Kidney (tissue), 14 donors: Measurements from ENCODE around the gene ERI2. TPM values are rescaled to one million over a fixed set of nuclear protein-coding genes. Genes with fewer than 3 reads are reported as not detected.

ENCODE experiments used
- DNase-seq, 5 donors: peaks; one replicate each; pipeline ENCODE4 v3.0.0-alpha.2; 2013 to 2020
- FAIRE-seq: peaks from 2 replicates; lab custom pipeline; 2012; peaks lifted over from hg19 to GRCh38; lab: Jason Lieb, UNC
- H3K27ac ChIP-seq, 2 donors: one replicate each; pipeline ENCODE4 v1.7.0; 2013; ENCODE audit warnings: low read depth in 2 of 2, low read length in 2 of 2, inconsistent platforms in 1 of 2
- H3K27me3 ChIP-seq: one replicate; pipeline ENCODE4 v1.7.1; 2013; ENCODE audit warnings: low read length, inconsistent platforms; ENCODE audit not compliant: control insufficient read depth, insufficient read depth
- H3K36me3 ChIP-seq, 3 donors: one replicate each; pipeline versions ENCODE4 v1.7.0 to v1.7.1; 2013; ENCODE audit warnings: low read length in 3 of 3, control low read depth in 1 of 3, inconsistent platforms in 1 of 3; ENCODE audit not compliant: insufficient read depth in 3 of 3, control insufficient read depth in 2 of 3
- H3K4me1 ChIP-seq, 3 donors: one replicate each; pipeline versions ENCODE4 v1.7.0 to v1.7.1; 2013; ENCODE audit warnings: low read length in 3 of 3, inconsistent platforms in 1 of 3, low read depth in 1 of 3; ENCODE audit not compliant: control insufficient read depth in 2 of 3, insufficient read depth in 2 of 3
- H3K4me3 ChIP-seq, 3 donors: one replicate each; pipeline versions ENCODE4 v1.7.0 to v1.8.1; 2013; ENCODE audit warnings: low read length in 3 of 3, control low read depth in 1 of 3, inconsistent platforms in 1 of 3
- H3K9ac ChIP-seq, 3 donors: one replicate each; pipeline versions ENCODE4 v1.7.0 to v1.7.1; 2013; ENCODE audit warnings: low read length in 3 of 3, control low read depth in 1 of 3, inconsistent platforms in 1 of 3
- H3K9me3 ChIP-seq, 3 donors: one replicate each; pipeline versions ENCODE4 v1.7.0 to v1.7.1; 2013; ENCODE audit warnings: low read length in 3 of 3, control low read depth in 1 of 3, inconsistent platforms in 1 of 3; ENCODE audit not compliant: control insufficient read depth in 2 of 3, insufficient read depth in 1 of 3
- intact Hi-C: fragments of 100-400 bp; cut with DNase I; formaldehyde crosslinking; loops from one replicate; pipeline ENCODE4 v1.11.1; 2022
- polyA plus RNA-seq: library from polyadenylated mRNA; stranded (reverse); fragments of 350-450 nt; fragmentation: Illumina TruSeq; extraction: RNeasy Lipid Tissue Mini Kit (QIAGEN cat#74804); gene quantifications from one replicate; pipeline ENCODE4 v1.2.3, GENCODE V29; 2014; ENCODE audit warnings: low read depth, low replicate concordance; ENCODE audit not compliant: insufficient read depth
- total RNA-seq: library from RNA; stranded (reverse); fragmentation: NEBNext Ultra II Directional; extraction: Animal tissue kit (Norgen Biotek cat#: 25700); gene quantifications from one replicate; pipeline ENCODE4 v1.2.1, GENCODE V29; 2021
- TF ChIP-seq, protein P1 (sequence below): IDR thresholded peaks from 3 replicates; pipeline ENCODE4 v1.5.1; 2012; ENCODE audit warnings: mild to moderate bottlenecking, moderate library complexity, borderline replicate concordance; ENCODE audit not compliant: insufficient read depth; ENCODE audit errors: extremely low read depth
- donor health status: control.
- donor health status: control.
- donor health status: control.
- donor health status: control.
- donor health status: control.
- donor health status: DM: yes; HTN: yes; CAD: no.
- donor health status: Normal renal cell carcinoma (clear cell type).

Gene ERI2
- total and polyA plus RNA-seq, 2 donors from 2014 or later: 7.1 to 14.3 TPM

DNA sequence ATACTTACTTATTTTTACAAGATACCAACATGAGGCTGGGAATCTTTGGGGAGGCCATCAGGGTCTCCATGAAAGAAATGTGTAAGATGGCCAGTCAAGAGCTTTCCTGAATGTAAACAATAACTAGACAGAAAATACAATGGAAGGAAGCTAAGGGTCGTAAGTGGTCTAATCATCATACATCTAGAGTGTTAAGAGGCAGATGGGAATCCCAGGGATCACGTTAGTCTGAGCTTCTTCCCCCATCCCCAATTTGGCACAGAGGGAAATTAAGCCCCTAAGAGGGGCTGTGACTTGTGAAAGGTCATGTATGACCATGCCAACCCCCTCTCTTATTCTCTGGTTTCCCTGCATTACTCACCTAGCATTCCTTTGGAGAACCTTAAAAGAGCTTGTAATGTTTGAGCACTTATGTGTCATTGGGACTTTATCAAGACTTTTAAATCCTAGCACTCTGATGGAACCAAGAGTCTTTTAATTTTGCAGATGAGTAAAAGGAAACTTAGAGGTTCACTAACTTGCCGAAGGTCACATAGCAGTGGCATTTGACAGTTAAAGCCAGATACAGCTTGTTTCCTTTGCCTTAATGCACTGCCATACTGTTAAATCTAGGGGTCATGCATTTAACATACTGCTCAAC lies 47.8 kb upstream of the ERI2 start:
- Histone ChIP-seq H3K27me3 (no peaks in the 10 kb centered on the region), H3K9me3 (no peaks in the 10 kb centered on the region), H3K9ac (no peak overlapping the region), H3K36me3 (peaks cover 0 to 4% (median 0%) of the 10 kb centered on the region in 3 donors), H3K4me3 (no peak overlapping the region), H3K27ac (no peak overlapping the region), H3K4me1 (peaks cover 0 to 14% (median 9%) of the 10 kb centered on the region in 3 donors)
- no peak for DNase-seq
- no peak for FAIRE-seq
- TF ChIP-seq, protein P1, sequence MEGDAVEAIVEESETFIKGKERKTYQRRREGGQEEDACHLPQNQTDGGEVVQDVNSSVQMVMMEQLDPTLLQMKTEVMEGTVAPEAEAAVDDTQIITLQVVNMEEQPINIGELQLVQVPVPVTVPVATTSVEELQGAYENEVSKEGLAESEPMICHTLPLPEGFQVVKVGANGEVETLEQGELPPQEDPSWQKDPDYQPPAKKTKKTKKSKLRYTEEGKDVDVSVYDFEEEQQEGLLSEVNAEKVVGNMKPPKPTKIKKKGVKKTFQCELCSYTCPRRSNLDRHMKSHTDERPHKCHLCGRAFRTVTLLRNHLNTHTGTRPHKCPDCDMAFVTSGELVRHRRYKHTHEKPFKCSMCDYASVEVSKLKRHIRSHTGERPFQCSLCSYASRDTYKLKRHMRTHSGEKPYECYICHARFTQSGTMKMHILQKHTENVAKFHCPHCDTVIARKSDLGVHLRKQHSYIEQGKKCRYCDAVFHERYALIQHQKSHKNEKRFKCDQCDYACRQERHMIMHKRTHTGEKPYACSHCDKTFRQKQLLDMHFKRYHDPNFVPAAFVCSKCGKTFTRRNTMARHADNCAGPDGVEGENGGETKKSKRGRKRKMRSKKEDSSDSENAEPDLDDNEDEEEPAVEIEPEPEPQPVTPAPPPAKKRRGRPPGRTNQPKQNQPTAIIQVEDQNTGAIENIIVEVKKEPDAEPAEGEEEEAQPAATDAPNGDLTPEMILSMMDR: no peak
- intact Hi-C loops: no loop called here

DNA sequence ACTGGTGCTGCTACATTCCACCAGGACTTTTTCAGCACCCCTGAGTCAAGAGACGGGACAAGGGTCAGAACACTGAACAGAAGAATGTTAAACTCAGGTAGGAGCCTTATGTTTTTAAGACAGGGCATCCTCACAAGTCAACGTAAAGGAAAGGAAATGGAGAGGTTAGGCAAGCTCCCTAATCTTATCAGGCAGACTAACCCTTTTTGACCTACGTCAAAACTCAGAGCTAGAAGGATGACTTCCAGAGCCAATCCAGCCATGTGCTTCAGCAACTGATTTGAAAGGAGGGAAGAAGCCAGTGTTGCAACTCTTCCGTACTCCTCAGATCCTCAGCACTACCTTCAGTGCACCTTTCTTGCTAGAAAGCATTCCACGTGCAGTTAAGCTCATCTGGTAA lies 46.9 kb upstream of the ERI2 start:
- Histone ChIP-seq H3K9ac (no peak overlapping the region), H3K9me3 (no peaks in the 10 kb centered on the region), H3K36me3 (peaks cover 0 to 4% (median 0%) of the 10 kb centered on the region in 3 donors), H3K4me3 (no peak overlapping the region), H3K27me3 (no peaks in the 10 kb centered on the region), H3K4me1 (peaks cover 0 to 14% (median 9%) of the 10 kb centered on the region in 3 donors), H3K27ac (no peak overlapping the region)
- intact Hi-C loops: no loop called here
- TF ChIP-seq, protein P1: no peak
- no peak for DNase-seq
- FAIRE-seq: no peak

DNA sequence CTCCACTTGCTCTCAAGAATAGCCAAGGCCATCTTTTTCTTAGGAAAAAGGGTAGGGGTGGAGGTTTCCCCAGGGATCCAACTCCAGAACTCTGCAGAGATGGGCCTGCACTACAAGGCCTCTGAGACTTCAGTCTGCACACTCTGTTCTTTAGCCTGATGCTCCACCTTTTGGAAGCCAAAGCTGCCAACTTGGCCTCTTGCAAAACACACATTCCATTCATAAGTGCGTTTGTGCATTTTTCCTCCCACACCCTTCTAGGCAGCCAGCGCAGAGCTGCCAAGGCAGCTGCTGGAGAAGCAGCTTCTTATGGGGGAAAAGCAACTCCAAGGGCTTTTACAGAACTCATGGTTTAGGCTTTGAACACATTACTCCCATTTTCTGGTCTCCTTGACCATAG lies 45.3 kb upstream of the ERI2 start:
- H3K36me3 ChIP-seq: peaks cover 0 to 4% (median 0%) of the 10 kb centered on the region in 3 donors
- H3K4me3 ChIP-seq: no peak overlapping the region
- DNase-seq (peak in 3 of 5 donors; percentile 45 to 87 (median 47)), FAIRE-seq (no peak)
- TF ChIP-seq, protein P1: no peak
- no peaks in the 10 kb centered on the region for H3K9me3 ChIP-seq
- no peak overlapping the region for H3K27ac ChIP-seq
- peaks cover 0 to 14% (median 9%) of the 10 kb centered on the region in 3 donors for H3K4me1 ChIP-seq
- no peak overlapping the region for H3K9ac ChIP-seq
- intact Hi-C loops: no loop called here
- no peaks in the 10 kb centered on the region for H3K27me3 ChIP-seq

DNA sequence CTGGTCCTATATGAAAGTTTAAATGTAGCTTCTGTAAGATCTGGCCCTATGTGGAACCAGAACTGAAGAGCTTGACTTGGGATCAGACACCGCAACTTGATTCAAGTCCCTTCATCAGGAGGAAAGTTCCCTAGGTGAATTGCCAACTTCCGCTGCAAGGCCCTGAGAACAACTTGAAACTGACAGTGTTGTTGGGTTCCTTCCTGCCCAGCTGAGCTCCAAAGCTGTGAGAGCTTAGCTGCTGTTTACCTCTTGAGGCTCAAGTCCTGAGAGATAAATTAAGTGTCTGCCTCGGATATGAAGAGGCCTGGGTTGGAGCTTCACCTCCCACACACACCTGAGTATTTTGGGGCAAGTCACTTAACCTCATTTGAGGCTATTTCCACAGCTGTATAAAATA lies 44.7 kb upstream of the ERI2 start:
- H3K4me1 ChIP-seq: peaks cover 0 to 14% (median 9%) of the 10 kb centered on the region in 3 donors
- DNase-seq (no peak), FAIRE-seq (no peak)
- H3K36me3 ChIP-seq: peaks cover 0 to 4% (median 0%) of the 10 kb centered on the region in 3 donors
- H3K27me3 ChIP-seq: no peaks in the 10 kb centered on the region
- no peak overlapping the region for H3K4me3 ChIP-seq
- intact Hi-C loops: no loop called here
- no peaks in the 10 kb centered on the region for H3K9me3 ChIP-seq
- TF ChIP-seq, protein P1: no peak
- no peak overlapping the region for H3K27ac ChIP-seq
- no peak overlapping the region for H3K9ac ChIP-seq
